ENCODE results near the gene SKP1.
"Not testable (repeated sequence)": the region's sequence is repeated elsewhere in the genome, so short reads cannot be mapped to it uniquely, and the experiment has no call there.

SKP1 gene

GRCh38 chr5:134176511-134177368 lies at the start of gene SKP1:
Gene SKP1 (minus strand): TSS chr5:134176950. CDS start chr5:134174022, 2,928 bp downstream.
- in situ Hi-C loops (cut with MboI; ENCODE audit: low sequenced_read_pairs) = loop anchor here (25.0 kb wide), 1 partner anchor 411 kb away; no protein-coding TSS in a partner anchor

- in situ Hi-C loops (cut with MboI; ENCODE audit: low sequenced_read_pairs) = no loop called here
Observed at GRCh38 chr5:134225780-134226440, 49.2 kb upstream of the SKP1 start, which contains the start of gene PPP2CA. Gene PPP2CA (minus strand): TSS chr5:134226073. CDS start chr5:134225861, 212 bp downstream.

- in situ Hi-C loops (cut with MboI; ENCODE audit: low sequenced_read_pairs) = no loop called here
Observed at GRCh38 chr5:134224888-134225779, 48.4 kb upstream of the SKP1 start.

DNA sequence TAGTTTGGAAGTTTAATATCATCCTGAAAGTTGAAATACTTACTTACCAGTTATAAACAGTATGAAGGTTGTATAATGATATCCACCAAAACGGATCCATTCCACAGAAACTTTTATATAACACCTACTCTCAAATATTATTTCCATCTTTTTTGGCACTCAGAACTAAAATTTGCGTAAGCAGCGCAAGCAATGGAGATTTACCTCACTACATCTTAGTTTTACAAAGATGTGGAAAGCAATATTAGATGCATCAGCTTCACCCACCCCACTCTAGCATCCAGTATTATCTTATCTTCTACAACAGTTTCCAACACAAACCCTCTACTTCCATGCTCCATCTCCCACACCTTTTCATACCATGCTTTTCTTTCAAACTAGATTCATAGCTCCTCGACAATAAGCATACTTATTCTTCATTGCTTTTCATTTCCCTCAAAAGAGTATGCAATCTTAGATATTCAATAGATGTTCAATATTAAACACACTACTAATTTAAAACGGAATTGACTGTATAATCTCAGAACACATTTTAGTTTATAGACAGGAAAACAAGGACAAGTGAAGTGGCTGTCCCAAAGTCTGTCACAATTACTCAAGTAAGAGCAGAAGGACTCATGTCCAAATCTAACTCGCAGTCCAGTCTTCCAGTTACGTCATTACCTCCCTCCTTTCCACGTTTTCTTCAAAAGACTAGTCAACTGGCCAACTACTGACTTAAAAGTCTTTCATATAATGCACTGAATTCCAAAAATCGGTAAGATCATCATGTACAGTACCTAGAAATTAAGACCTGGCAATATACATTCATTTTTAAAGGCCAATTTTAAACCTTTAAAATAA lies 46.9 kb upstream of the SKP1 start:
- in situ Hi-C loops (cut with MboI; ENCODE audit: low sequenced_read_pairs) = no loop called here

- in situ Hi-C loops (cut with MboI; ENCODE audit: low sequenced_read_pairs) = not testable (repeated sequence)
Observed at GRCh38 chr5:134221690-134222089, 44.9 kb upstream of the SKP1 start.

DNA sequence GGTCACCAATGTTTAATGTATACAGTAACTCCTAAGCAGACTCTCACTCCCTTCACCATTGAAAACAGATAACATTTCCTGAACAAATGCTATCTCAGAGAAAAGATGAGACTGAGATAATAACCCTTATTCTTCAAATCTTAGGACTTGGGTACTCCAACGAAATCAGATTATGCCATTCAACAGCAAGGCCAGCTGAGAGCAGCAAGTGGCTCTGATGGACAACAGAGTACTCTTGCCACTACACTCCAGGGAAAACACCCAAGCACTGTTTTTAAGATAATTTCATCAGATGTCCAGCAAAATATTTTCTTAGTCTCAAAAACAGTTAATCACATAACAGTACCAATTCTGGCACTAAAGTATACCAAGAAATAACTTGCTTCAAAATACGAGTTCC lies 39.0 kb upstream of the SKP1 start:
- in situ Hi-C loops (cut with MboI; ENCODE audit: low sequenced_read_pairs) = no loop called here

DNA sequence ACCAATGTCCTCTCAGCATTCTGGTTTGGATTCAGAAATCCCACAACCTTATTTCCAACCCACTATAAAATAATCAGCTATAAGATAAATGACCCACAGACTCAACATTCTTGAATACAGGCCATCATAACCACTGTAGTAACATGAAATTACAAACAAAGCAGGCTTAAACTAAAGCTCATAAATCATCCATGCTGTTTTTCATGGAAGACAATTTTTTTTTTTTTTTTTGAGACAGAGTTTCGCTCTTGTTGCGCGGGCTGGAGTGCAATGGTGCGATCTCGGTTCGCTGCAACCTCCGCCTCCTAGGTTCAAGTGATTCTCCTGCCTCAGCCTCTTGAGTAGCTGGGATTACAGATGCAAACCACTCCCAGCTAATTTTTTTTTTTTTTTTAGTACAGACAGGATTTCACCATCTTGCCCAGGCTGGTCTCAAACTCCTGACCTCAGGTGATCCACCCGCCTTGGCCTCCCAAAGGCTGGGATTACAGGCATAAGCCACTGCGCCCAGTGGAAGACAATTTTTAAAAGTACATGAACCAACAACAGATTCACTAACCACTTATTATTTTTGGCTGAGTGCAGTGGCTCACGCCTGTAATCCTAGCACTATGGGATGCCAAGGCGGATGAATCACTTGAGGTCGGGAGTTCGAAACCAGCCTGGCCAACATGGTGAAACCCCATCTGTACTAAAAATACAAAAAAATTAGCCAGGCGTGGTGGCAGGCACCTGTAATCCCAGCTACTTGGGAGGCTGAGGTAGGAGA lies 34.7 kb upstream of the SKP1 start:
- in situ Hi-C loops (cut with MboI; ENCODE audit: low sequenced_read_pairs) = not testable (repeated sequence)

DNA sequence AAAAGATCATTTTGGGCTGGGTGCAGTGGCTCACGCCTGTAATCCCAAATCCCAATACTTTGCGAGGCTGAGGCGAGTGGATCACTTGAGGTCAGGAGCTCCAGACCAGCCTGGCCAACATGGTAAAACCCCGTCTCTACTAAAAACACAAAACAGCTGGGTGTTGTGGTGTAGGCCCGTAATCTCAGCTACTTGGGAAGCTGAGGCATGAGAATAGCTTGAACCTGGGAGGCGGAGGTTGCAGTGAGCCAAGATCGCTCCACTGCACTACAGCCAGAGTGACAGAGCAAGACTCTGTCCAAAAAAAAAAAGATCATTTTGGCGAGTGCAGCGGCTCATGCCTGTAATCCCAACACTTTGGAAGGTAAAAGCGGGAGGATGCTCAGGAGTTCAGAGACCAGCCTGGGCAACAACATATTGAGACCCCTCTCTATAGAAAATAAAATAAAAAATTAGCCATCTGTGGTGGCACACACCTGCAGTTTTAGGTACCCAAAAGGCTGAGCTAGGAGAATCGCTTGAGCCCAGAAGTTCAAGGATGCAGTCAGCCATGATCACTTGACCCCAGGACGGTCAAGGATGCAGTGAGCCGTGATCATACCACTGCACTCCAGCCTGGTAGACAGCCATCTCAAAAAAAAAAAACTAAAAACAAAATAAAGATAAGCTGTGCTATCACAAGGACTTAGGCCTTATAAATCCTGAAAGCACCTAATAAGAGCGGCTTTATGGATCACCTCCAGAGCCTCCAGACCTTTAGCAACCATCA lies 32.9 kb upstream of the SKP1 start:
- in situ Hi-C loops (cut with MboI; ENCODE audit: low sequenced_read_pairs) = no loop called here

- in situ Hi-C loops (cut with MboI; ENCODE audit: low sequenced_read_pairs) = no loop called here
Observed at GRCh38 chr5:134207696-134208095, 30.9 kb upstream of the SKP1 start.

GRCh38 chr5:134206627-134207160 lies 29.9 kb upstream of the SKP1 start:
- in situ Hi-C loops (cut with MboI; ENCODE audit: low sequenced_read_pairs) = no loop called here

GRCh38 chr5:134204575-134204974 lies 27.8 kb upstream of the SKP1 start:
- in situ Hi-C loops (cut with MboI; ENCODE audit: low sequenced_read_pairs) = no loop called here

- in situ Hi-C loops (cut with MboI; ENCODE audit: low sequenced_read_pairs) = no loop called here
Observed at GRCh38 chr5:134203630-134204029, 26.9 kb upstream of the SKP1 start.

- in situ Hi-C loops (cut with MboI; ENCODE audit: low sequenced_read_pairs) = loop anchor here (25.0 kb wide), 1 partner anchor 392 kb away; no protein-coding TSS in a partner anchor
Observed at GRCh38 chr5:134195666-134196065, 18.9 kb upstream of the SKP1 start.

DNA sequence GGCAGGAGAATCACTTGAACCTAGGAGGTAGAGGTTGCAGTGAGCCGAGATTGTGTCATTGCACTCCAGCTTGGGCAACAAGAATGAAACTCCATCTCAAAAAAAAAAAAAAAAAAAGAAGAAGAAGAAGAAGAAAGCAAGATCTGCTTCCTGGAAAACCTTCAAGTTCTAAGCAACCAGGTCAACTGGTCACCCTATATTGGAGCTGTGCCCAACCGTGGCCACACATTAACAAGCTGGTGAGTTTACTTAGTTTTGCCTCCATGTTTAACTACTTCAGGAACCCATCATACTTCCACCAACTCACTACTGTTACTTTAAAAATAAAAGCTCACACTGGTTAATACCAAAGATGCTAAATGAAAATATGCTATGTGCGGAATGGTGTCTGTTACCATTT lies 12.3 kb upstream of the SKP1 start:
- in situ Hi-C loops (cut with MboI; ENCODE audit: low sequenced_read_pairs) = loop anchor here (10.0 to 25.0 kb wide), 2 partner anchors 96 to 398 kb away; no protein-coding TSS in a partner anchor

- in situ Hi-C loops (cut with MboI; ENCODE audit: low sequenced_read_pairs) = loop anchor here (10.0 to 25.0 kb wide), 2 partner anchors 97 to 399 kb away; no protein-coding TSS in a partner anchor
Observed at GRCh38 chr5:134188092-134188491, 11.3 kb upstream of the SKP1 start.

DNA sequence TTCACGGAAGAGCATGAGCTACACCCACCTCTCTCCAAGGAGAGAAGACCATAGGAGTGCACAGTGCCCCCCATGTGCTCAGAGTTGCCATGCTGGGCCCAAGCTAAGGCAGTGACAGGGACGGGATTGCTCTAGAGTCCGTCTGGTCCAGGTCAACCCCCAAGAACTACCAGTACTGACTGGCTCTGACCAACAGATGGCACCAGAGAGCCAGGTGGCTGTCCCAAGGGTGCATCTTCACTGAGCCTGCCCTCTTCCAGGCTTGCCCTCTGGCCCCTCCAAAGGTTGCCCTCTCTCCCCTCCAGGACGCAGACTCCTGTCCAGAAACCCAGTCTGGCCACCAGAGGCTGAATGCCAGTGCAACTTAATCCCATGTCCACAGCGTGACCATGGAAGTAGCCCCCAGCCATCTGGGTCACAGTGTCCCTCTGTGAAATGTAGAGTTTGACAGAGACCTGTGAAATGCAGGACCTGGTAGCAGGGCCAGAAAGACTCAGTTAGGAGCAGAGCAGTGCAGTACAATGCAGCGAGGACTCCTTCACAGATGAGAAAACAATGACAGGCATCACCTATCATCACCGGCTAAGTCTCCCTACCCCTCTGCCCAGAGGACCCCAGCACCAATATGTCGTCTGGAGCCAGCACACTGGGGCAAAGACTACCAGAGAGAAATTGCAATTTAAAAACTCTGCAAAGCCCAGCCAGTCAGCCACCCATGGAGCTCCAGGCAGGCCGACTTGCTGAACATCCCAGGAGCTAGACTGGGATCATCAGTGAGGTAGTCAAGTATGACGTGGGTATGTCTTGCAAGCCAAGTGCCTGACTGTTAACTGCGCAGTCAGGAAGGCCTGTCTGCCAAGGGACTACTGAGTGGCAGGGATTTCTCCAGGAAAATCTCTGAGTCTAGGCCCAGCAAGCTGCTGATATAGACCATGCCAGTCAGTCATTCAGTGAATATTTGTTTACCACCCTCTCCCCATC lies 7.7 kb upstream of the SKP1 start:
- in situ Hi-C loops (cut with MboI; ENCODE audit: low sequenced_read_pairs) = loop anchor here (10.0 to 25.0 kb wide), 2 partner anchors 100 to 403 kb away; no protein-coding TSS in a partner anchor

DNA sequence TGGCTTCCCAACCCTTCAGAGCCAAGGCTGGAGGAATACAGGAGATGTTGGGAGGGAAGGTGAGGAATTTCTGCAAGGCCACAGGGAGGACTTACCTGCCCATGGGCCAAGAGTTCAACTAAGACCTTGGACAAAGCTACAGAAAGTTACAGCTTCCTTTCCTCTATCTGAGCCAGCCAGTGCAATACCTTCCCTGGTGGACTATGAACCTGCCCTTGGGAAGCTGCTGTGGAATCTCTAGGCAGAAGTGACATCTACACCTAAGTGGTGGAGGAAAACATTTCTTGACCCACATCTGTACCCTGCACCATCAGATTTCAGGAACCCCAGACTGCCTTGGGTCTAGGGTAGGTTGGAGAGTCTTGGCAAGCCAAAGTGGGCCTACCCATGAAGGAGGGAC lies 6.7 kb upstream of the SKP1 start:
- in situ Hi-C loops (cut with MboI; ENCODE audit: low sequenced_read_pairs) = loop anchor here (10.0 to 25.0 kb wide), 2 partner anchors 101 to 404 kb away; no protein-coding TSS in a partner anchor

Data from HL-60/S4 (cell line).